Caco-2 (cell line): ENCODE measurements around the gene LRRC75B. TPM values are rescaled to one million over a fixed set of nuclear protein-coding genes. Genes with fewer than 3 reads are reported as not detected.
"Not testable (repeated sequence)": the region's sequence is repeated elsewhere in the genome, so short reads cannot be mapped to it uniquely, and the experiment has no call there.

Experiments used
- BruUV-seq: library from RNA; stranded (reverse); fragments of 400-500 nt; replicated peaks from 2 replicates; lab custom pipeline; 2021; lab: Mats Ljungman, UMichigan
- CTCF ChIA-PET: fragments of 300-600 bp; sonication (Branson Sonifier 250); formaldehyde crosslinking; loops from one replicate; lab custom pipeline; 2022; ENCODE audit warnings: antibody characterized with exemption; lab: Charles Lee
- POLR2A ChIA-PET: fragments of 300-600 bp; sonication (Branson Sonifier 250); formaldehyde crosslinking; loops from one replicate; lab custom pipeline; 2022; ENCODE audit warnings: antibody characterized with exemption; lab: Charles Lee
- DNase-seq, 2 experiments: peaks; one replicate each; pipeline versions ENCODE4 v3.0.0 to v3.0.0-alpha.2; 2020 to 2022
- H3K27me3 ChIP-seq: replicated peaks from 2 replicates; pipeline ENCODE4 v1.6.0; 2011; ENCODE audit warnings: low read length; ENCODE audit not compliant: control insufficient read depth, insufficient read depth
- H3K36me3 ChIP-seq: 2 replicates; pipeline ENCODE4 v1.5.1; 2011; ENCODE audit warnings: low read length; ENCODE audit not compliant: control insufficient read depth, insufficient read depth
- H3K4me1 ChIP-seq: fragments of 250-450 bp; sonication (Bioruptor Pico); 2 replicates; pipeline ENCODE4 v1.5.1; 2020; ENCODE audit warnings: mild to moderate bottlenecking
- H3K4me3 ChIP-seq: 2 replicates; pipeline ENCODE4 v1.5.1; 2011; ENCODE audit warnings: low read depth, mild to moderate bottlenecking, control low read depth, low read length
- H3K9me3 ChIP-seq: fragments of 250-450 bp; sonication (Bioruptor Pico); 2 replicates; pipeline ENCODE4 v1.5.1; 2020; ENCODE audit warnings: mild to moderate bottlenecking, moderate library complexity
- H3K27ac Mint-ChIP-seq: one replicate; pipeline ENCODE4 v1.8.0; 2022; ENCODE audit warnings: mixed read lengths; ENCODE audit not compliant: unreplicated experiment
- H3K27me3 Mint-ChIP-seq: one replicate; pipeline ENCODE4 v1.8.0; 2022; ENCODE audit warnings: mixed read lengths; ENCODE audit not compliant: insufficient read depth, unreplicated experiment
- H3K36me3 Mint-ChIP-seq: one replicate; pipeline ENCODE4 v1.8.0; 2022; ENCODE audit warnings: mild to moderate bottlenecking, mixed read lengths; ENCODE audit not compliant: insufficient read depth, unreplicated experiment
- H3K4me1 Mint-ChIP-seq: one replicate; pipeline ENCODE4 v1.8.0; 2022; ENCODE audit warnings: low read depth, mixed read lengths; ENCODE audit not compliant: unreplicated experiment
- H3K4me3 Mint-ChIP-seq: one replicate; pipeline ENCODE4 v1.8.0; 2022; ENCODE audit warnings: mild to moderate bottlenecking, moderate library complexity, mixed read lengths; ENCODE audit not compliant: unreplicated experiment
- H3K9me3 Mint-ChIP-seq: one replicate; pipeline ENCODE4 v1.8.0; 2022; ENCODE audit warnings: mixed read lengths; ENCODE audit not compliant: unreplicated experiment
- CTCF ChIP-seq, 2 experiments: fragments of 200-600 bp in 1 of 2; IDR thresholded peaks; 1 replicate in 1 of 2; 2 replicates in 1 of 2; pipeline versions ENCODE4 v1.5.1 to v1.8.0; 2011 to 2022; ENCODE audit warnings: antibody characterized with exemption in 1 of 2, control low read depth in 1 of 2, inconsistent platforms in 1 of 2, low read depth in 1 of 2, low read length in 1 of 2, mild to moderate bottlenecking in 1 of 2, moderate library complexity in 1 of 2; ENCODE audit not compliant: insufficient read depth in 1 of 2, severe bottlenecking in 1 of 2, unreplicated experiment in 1 of 2
- intact Hi-C: fragments of 100-400 bp; cut with micrococcal nuclease; formaldehyde crosslinking; loops from one replicate; pipeline ENCODE4 v1.10.0; 2022; ENCODE audit not compliant: unreplicated experiment
- total RNA-seq: library from RNA; stranded (reverse); gene quantifications from 2 replicates; pipeline ENCODE4 v1.2.3, GENCODE V29; 2022

LRRC75B gene
- total RNA-seq, 1 experiment from 2014 or later: 20.4 TPM

- ChIA-PET CTCF (no interaction called here), POLR2A (no interaction called here)
- Mint-ChIP-seq H3K36me3 (no peaks in the 10 kb centered on the region), H3K4me3 (no peak overlapping the region), H3K27ac (no peak overlapping the region), H3K9me3 (no peaks in the 10 kb centered on the region), H3K4me1 (no peaks in the 10 kb centered on the region), H3K27me3 (no peaks in the 10 kb centered on the region)
- H3K4me3 ChIP-seq: no peak overlapping the region
- no peak for TF ChIP-seq CTCF (IDR thresholded peaks at IDR 0.05; ENCODE audit: insufficient read depth in 1 of 2, low read depth in 1 of 2, low read length in 1 of 2, severe bottlenecking in 1 of 2, unreplicated experiment in 1 of 2)
- H3K4me1 ChIP-seq: peaks cover 10% of the 10 kb centered on the region
- H3K27me3 ChIP-seq: no peaks in the 10 kb centered on the region
- intact Hi-C loops: no loop called here
- H3K36me3 ChIP-seq: no peaks in the 10 kb centered on the region; the same call in 1 of the 2 replicates
- no peaks in the 10 kb centered on the region for H3K9me3 ChIP-seq
- DNase-seq: no peak
- BruUV-seq: no TSS peak
These were observed 1.8 kb upstream of the LRRC75B start for GRCh38 chr22:24594569-24595120.

- Histone ChIP-seq H3K36me3 (no peaks in the 10 kb centered on the region; the same call in 1 of the 2 replicates), H3K9me3 (no peaks in the 10 kb centered on the region), H3K4me3 (no peak overlapping the region), H3K27me3 (no peaks in the 10 kb centered on the region), H3K4me1 (peaks cover 10% of the 10 kb centered on the region)
- no peaks in the 10 kb centered on the region for H3K36me3 Mint-ChIP-seq
- no peaks in the 10 kb centered on the region for H3K9me3 Mint-ChIP-seq
- TF ChIP-seq CTCF (IDR thresholded peaks at IDR 0.05; ENCODE audit: insufficient read depth in 1 of 2, low read depth in 1 of 2, low read length in 1 of 2, severe bottlenecking in 1 of 2, unreplicated experiment in 1 of 2): no peak
- no TSS peak for BruUV-seq
- no peaks in the 10 kb centered on the region for H3K27me3 Mint-ChIP-seq
- POLR2A ChIA-PET: no interaction called here
- peak overlapping the region; percentile 86 for H3K4me3 Mint-ChIP-seq
- intact Hi-C loops: loop anchor here (1.0 kb wide), 2 partner anchors 15 to 39 kb away; partner anchors contain the start of genes GUCD1 and SNRPD3
- DNase-seq: no peak
- peak overlapping the region; percentile 79 for H3K27ac Mint-ChIP-seq
- CTCF ChIA-PET: interaction anchor here (0.9 kb wide), 1 partner anchor 10 kb away, joined by 3 read pairs; no protein-coding TSS in a partner anchor
- H3K4me1 Mint-ChIP-seq: no peaks in the 10 kb centered on the region
These were observed 1.1 kb upstream of the LRRC75B start for GRCh38 chr22:24593836-24594568.

- peak overlapping the region; percentile 82 for H3K4me3 ChIP-seq
- H3K9me3 ChIP-seq, H3K4me1 Mint-ChIP-seq, H3K27me3 ChIP-seq, H3K36me3 ChIP-seq, DNase-seq, H3K27me3 Mint-ChIP-seq, H3K36me3 Mint-ChIP-seq, H3K9me3 Mint-ChIP-seq: not testable (repeated sequence)
- peak overlapping the region; percentile 79 for H3K27ac Mint-ChIP-seq
- peaks cover 10% of the 10 kb centered on the region for H3K4me1 ChIP-seq
- ChIA-PET CTCF (interaction anchor here (0.9 kb wide), 1 partner anchor 10 kb away, joined by 3 read pairs; no protein-coding TSS in a partner anchor), POLR2A (interaction anchor here (1.0 kb wide), 1 partner anchor 196 kb away, joined by 4 read pairs; no protein-coding TSS in a partner anchor)
- TSS peak; percentile 93 for BruUV-seq
- intact Hi-C loops: loop anchor here (1.0 kb wide), 2 partner anchors 14 to 38 kb away; partner anchors contain the start of genes GUCD1 and SNRPD3
- H3K4me3 Mint-ChIP-seq: peak overlapping the region; percentile 86
These were observed 624 bp upstream of the LRRC75B start for GRCh38 chr22:24593559-24593835.
